HG02870 (cell line): ENCODE results near the gene AP3S2.
"Not testable (repeated sequence)": the region's sequence is repeated elsewhere in the genome, so short reads cannot be mapped to it uniquely, and the experiment has no call there.

ENCODE experiments used
- ATAC-seq: cut with Tn5 transposase; IDR thresholded peaks from one replicate; pipeline ENCODE4 v1.9.1; 2021; ENCODE audit warnings: mild to moderate bottlenecking, moderate library complexity; ENCODE audit not compliant: unreplicated experiment

AP3S2 gene

GRCh38 chr15:89836267-89837133 lies 57.3 kb downstream of the AP3S2 start:
- ATAC-seq = no peak

GRCh38 chr15:89835176-89835564 lies 58.6 kb downstream of the AP3S2 start:
- no peak for ATAC-seq

- ATAC-seq = not testable (repeated sequence)
Measured at GRCh38 chr15:89834465-89835175, 59.2 kb downstream of the AP3S2 start.

GRCh38 chr15:89833966-89834365 lies 59.8 kb downstream of the AP3S2 start:
- no peak for ATAC-seq

- no peak for ATAC-seq
Measured at GRCh38 chr15:89830639-89831038, 63.2 kb downstream of the AP3S2 start.

- ATAC-seq = no peak
Measured at GRCh38 chr15:89829616-89830440, 64.0 kb downstream of the AP3S2 start.

- ATAC-seq = no peak
Measured at GRCh38 chr15:89829161-89829560, 64.6 kb downstream of the AP3S2 start.

- no peak for ATAC-seq
Measured at GRCh38 chr15:89828281-89829145, 65.3 kb downstream of the AP3S2 start.

- ATAC-seq = no peak
Measured at GRCh38 chr15:89827829-89828228, 66.0 kb downstream of the AP3S2 start.

- ATAC-seq = no peak
Measured at GRCh38 chr15:89826671-89827655, 66.8 kb downstream of the AP3S2 start.

GRCh38 chr15:89825271-89825940 lies 68.4 kb downstream of the AP3S2 start:
- ATAC-seq = no peak

GRCh38 chr15:89824607-89824867 lies 69.3 kb downstream of the AP3S2 start:
- ATAC-seq = no peak

GRCh38 chr15:89823836-89824606 lies 69.8 kb downstream of the AP3S2 start:
- ATAC-seq = no peak

GRCh38 chr15:89822951-89823711 lies 70.7 kb downstream of the AP3S2 start:
- ATAC-seq = no peak

- no peak for ATAC-seq
Measured at GRCh38 chr15:89822611-89822950, 71.2 kb downstream of the AP3S2 start.

GRCh38 chr15:89822026-89822425 lies 71.8 kb downstream of the AP3S2 start:
- ATAC-seq = no peak
